ENCODE data around the gene QRICH1. TPM values are rescaled to one million over a fixed set of nuclear protein-coding genes. Genes with fewer than 3 reads are reported as not detected.

Gene QRICH1
- total RNA-seq, 4 donors from 2014 or later, result 85.8 to 187 (median 115) TPM

DNA sequence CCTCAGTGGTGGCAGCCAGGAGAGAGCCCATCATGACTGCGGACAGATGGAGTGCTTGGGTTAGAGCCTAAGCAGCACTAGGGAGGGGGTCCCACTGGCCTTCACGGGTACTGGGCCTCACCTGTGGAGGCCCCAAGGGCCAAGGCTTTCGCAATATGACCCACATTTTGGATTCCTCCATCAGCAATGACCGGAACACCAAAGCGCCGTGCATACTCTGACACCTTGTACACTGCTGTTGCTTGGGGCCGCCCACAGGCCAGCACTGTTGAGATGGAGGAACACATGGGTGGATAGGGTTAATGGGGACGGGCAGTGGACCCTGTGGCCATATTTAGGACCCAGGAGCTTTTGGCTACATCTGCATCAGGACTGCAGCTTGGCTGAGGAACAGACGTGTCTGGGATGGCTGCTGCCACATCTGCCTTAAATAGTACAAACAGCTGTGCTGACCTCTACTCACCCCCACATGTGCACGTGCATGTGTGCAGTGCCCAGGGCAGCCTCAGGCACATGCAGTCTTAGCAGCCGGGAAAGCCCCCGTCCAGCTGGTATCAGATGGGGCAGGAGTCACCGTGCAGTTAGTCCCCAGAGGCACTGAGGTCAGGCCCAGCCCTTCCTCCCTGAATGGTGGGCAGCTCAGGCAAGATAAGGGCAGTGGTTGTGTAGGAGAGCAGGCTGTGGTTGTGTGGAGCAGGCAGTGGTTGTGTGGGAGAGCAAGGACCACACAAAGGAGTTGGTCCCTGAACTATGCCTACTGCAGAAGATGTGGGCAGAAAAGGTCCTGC, 68.7 kb downstream of the QRICH1 start:
- H3K9me3 ChIP-seq, result no peaks in the 10 kb centered on the region
- H3K27ac ChIP-seq, result no peak overlapping the region
- DNase-seq (ENCODE audit: low spot score in 2 of 2), result no peak
- TF ChIP-seq, protein P1, sequence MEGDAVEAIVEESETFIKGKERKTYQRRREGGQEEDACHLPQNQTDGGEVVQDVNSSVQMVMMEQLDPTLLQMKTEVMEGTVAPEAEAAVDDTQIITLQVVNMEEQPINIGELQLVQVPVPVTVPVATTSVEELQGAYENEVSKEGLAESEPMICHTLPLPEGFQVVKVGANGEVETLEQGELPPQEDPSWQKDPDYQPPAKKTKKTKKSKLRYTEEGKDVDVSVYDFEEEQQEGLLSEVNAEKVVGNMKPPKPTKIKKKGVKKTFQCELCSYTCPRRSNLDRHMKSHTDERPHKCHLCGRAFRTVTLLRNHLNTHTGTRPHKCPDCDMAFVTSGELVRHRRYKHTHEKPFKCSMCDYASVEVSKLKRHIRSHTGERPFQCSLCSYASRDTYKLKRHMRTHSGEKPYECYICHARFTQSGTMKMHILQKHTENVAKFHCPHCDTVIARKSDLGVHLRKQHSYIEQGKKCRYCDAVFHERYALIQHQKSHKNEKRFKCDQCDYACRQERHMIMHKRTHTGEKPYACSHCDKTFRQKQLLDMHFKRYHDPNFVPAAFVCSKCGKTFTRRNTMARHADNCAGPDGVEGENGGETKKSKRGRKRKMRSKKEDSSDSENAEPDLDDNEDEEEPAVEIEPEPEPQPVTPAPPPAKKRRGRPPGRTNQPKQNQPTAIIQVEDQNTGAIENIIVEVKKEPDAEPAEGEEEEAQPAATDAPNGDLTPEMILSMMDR (IDR thresholded peaks at IDR 0.05), result no peak
- TF ChIP-seq POLR2A (IDR thresholded peaks at IDR 0.05), result no peak
- no peak for TF ChIP-seq EP300 (IDR thresholded peaks at IDR 0.05)
- no peak for TF ChIP-seq POLR2AphosphoS5 (IDR thresholded peaks at IDR 0.05)
- peaks cover 54% of the 10 kb centered on the region for H3K4me1 ChIP-seq
- WGBS, result 72% methylated on average over 9 of the region's 13 CpGs
- no peak overlapping the region for H3K4me3 ChIP-seq
- H3K27me3 ChIP-seq, result no peaks in the 10 kb centered on the region
- peaks cover 45% of the 10 kb centered on the region for H3K36me3 ChIP-seq

DNA sequence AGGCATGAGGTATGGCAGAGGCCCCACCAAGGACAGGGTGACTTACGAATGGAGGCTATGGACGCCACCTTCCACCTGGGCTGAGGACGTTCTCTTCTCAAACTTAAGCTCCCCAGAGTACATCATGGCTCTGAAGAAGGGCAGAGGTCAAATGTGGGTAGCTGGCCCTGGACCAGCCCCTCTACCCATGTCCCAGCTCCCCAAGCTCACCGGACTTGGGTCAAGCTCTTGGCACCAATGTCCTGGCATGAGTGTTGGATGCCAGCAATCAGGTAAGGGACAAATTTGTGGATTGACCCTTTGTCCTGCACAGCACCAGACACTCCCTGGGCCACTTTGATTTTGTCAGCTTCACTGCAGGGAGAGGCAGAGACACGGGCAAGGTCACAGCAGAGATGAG, 69.4 kb downstream of the QRICH1 start:
- H3K9me3 ChIP-seq, result no peaks in the 10 kb centered on the region
- H3K4me3 ChIP-seq, result no peak overlapping the region
- peaks cover 41% of the 10 kb centered on the region for H3K36me3 ChIP-seq
- peaks cover 57% of the 10 kb centered on the region for H3K4me1 ChIP-seq
- no peak for DNase-seq (ENCODE audit: low spot score in 2 of 2)
- H3K27ac ChIP-seq, result no peak overlapping the region
- 87% methylated on average over 5 of the region's 5 CpGs for whole genome bisulfite sequencing
- TF ChIP-seq EP300 (IDR thresholded peaks at IDR 0.05) (no peak), POLR2AphosphoS5 (IDR thresholded peaks at IDR 0.05) (no peak), POLR2A (IDR thresholded peaks at IDR 0.05) (no peak)
- TF ChIP-seq, protein P1 (IDR thresholded peaks at IDR 0.05), result no peak
- H3K27me3 ChIP-seq, result no peaks in the 10 kb centered on the region

GRCh38 chr3:49023775-49024174, 70.1 kb downstream of the QRICH1 start:
- no peak for DNase-seq (ENCODE audit: low spot score in 2 of 2)
- H3K9me3 ChIP-seq, result no peaks in the 10 kb centered on the region
- WGBS, result 91% methylated on average over 4 of the region's 4 CpGs
- H3K36me3 ChIP-seq, result peaks cover 41% of the 10 kb centered on the region
- H3K4me3 ChIP-seq, result no peak overlapping the region
- H3K27ac ChIP-seq, result no peak overlapping the region
- no peaks in the 10 kb centered on the region for H3K27me3 ChIP-seq
- TF ChIP-seq POLR2AphosphoS5 (IDR thresholded peaks at IDR 0.05) (no peak), EP300 (IDR thresholded peaks at IDR 0.05) (no peak), POLR2A (IDR thresholded peaks at IDR 0.05) (no peak)
- TF ChIP-seq, protein P1 (IDR thresholded peaks at IDR 0.05), result no peak
- H3K4me1 ChIP-seq, result peaks cover 57% of the 10 kb centered on the region

GRCh38 chr3:49022688-49023171, 71.1 kb downstream of the QRICH1 start:
- peak in 1 of 2 donors; percentile 65 for DNase-seq (ENCODE audit: low spot score in 2 of 2)
- Histone ChIP-seq H3K27me3 (no peaks in the 10 kb centered on the region), H3K27ac (peak overlapping the region; percentile 100), H3K4me1 (peaks cover 52% of the 10 kb centered on the region), H3K36me3 (peaks cover 41% of the 10 kb centered on the region), H3K4me3 (peak overlapping the region; percentile 95), H3K9me3 (no peaks in the 10 kb centered on the region)
- 21% methylated on average over 8 of the region's 12 CpGs for WGBS
- TF ChIP-seq POLR2A (IDR thresholded peaks at IDR 0.05) (no peak), EP300 (IDR thresholded peaks at IDR 0.05) (no peak), POLR2AphosphoS5 (IDR thresholded peaks at IDR 0.05) (no peak)
- TF ChIP-seq, protein P1 (IDR thresholded peaks at IDR 0.05), result no peak

Measured in suprapubic skin (tissue), 4 donors.